Stomach (tissue), 9 donors: Measurements from ENCODE around the gene CFAP100. TPM values are rescaled to one million over a fixed set of nuclear protein-coding genes. Genes with fewer than 3 reads are reported as not detected.

Experiments used
- DNase-seq, 2 donors: peaks; one replicate each; pipeline versions ENCODE4 v3.0.0 to v3.0.0-alpha.2; 2013 to 2019
- H3K27ac ChIP-seq, 5 donors: fragments of 200-600 bp in 4 of 5; sonication (generic) in 4 of 5; one replicate each; pipeline ENCODE4 v1.5.1; 2013 to 2019; ENCODE audit warnings: mild to moderate bottlenecking in 1 of 5, moderate library complexity in 1 of 5
- H3K27me3 ChIP-seq, 3 donors: fragments of 200-600 bp; sonication (generic); one replicate each; pipeline ENCODE4 v1.5.1; 2017 to 2019; ENCODE audit warnings: mixed run types in 1 of 3
- H3K36me3 ChIP-seq, 4 donors: fragments of 200-600 bp; sonication (generic); 1 replicate in 3 of 4; 2 replicates in 1 of 4; pipeline ENCODE4 v1.5.1; 2016 to 2019
- H3K4me1 ChIP-seq, 4 donors: fragments of 200-600 bp; sonication (generic); one replicate each; pipeline ENCODE4 v1.5.1; 2016 to 2019
- H3K4me3 ChIP-seq, 4 donors: fragments of 200-600 bp; sonication (generic) in 3 of 4; one replicate each; pipeline ENCODE4 v1.5.1; 2016 to 2019; ENCODE audit warnings: mild to moderate bottlenecking in 1 of 4
- H3K9me3 ChIP-seq, 4 donors: fragments of 200-600 bp; sonication (generic); one replicate each; pipeline ENCODE4 v1.5.1; 2016 to 2019
- CTCF ChIP-seq, 7 experiments: fragments of 450-650 bp in 4 of 7; fragments of 200-600 bp in 3 of 7; sonication (generic) in 3 of 7; IDR thresholded peaks; one replicate each; pipeline ENCODE4 v1.5.1; 2016 to 2019; ENCODE audit warnings: antibody characterized with exemption in 7 of 7, control low read depth in 2 of 7, mild to moderate bottlenecking in 1 of 7
- EP300 ChIP-seq: sonication (generic); formaldehyde crosslinking; IDR thresholded peaks from one replicate; pipeline ENCODE4 v1.6.1; 2017; ENCODE audit warnings: antibody characterized with exemption
- POLR2A ChIP-seq, 4 donors: fragments of 450-650 bp; IDR thresholded peaks; one replicate each; pipeline ENCODE4 v1.6.1; 2016; ENCODE audit warnings: antibody characterized with exemption in 4 of 4, control low read depth in 2 of 4, mild to moderate bottlenecking in 1 of 4, moderate library complexity in 1 of 4
- POLR2AphosphoS5 ChIP-seq, 3 donors: sonication (generic); formaldehyde crosslinking; IDR thresholded peaks; one replicate each; pipeline ENCODE4 v1.6.1; 2016; ENCODE audit warnings: antibody characterized with exemption in 3 of 3
- WGBS, 5 donors: extraction: QIAGEN DNeasy Blood & Tissue Kit in 3 of 5; methylation state at CpG; one replicate each; pipeline versions ENCODE4 v1.1.5 to v1.1.7; 2013 to 2018; 5-methylcytosine and 5-hydroxymethylcytosine counted together
- intact Hi-C: fragments of 100-400 bp; cut with DNase I; formaldehyde crosslinking; loops from one replicate; pipeline ENCODE4 v1.15.1; 2023; ENCODE audit warnings: low total_unique reads
- polyA plus RNA-seq, 3 donors: library from polyadenylated mRNA; stranded (reverse); fragments of 200-250 nt; gene quantifications; one replicate each; pipeline ENCODE4 v1.2.3, GENCODE V29; 2013
- total RNA-seq, 5 donors: library from RNA; depleted of rRNA; stranded (reverse); fragments of >200 nt; gene quantifications; one replicate each; pipeline versions ENCODE4 v1.1.0 to v1.2.3, GENCODE V29; 2014 to 2016
- donor health status: healthy with polysubstance abuse.
- donor health status: Bipolar disorder and iron deficiency.
- donor health status: healthy.

The CFAP100 gene
- total and polyA plus RNA-seq, 8 donors = not detected

- no peaks in the 10 kb centered on the region for H3K27me3 ChIP-seq
- 0 to 2% (median 0%) methylated on average over 4 to 112 of the region's 112 CpGs for WGBS, 5 donors
- TF ChIP-seq POLR2AphosphoS5 (IDR thresholded peaks at IDR 0.05) (peak; percentile 74 to 92 (median 76)), POLR2A (IDR thresholded peaks at IDR 0.05) (no peak), CTCF (IDR thresholded peaks at IDR 0.05) (peak in 1 of 7 experiments; percentile 32), EP300 (no peak)
- peak; percentile 97 to 99 for DNase-seq
- H3K27ac ChIP-seq = peak within 1 kb of the TSS; percentile 91 to 99 (median 98)
- intact Hi-C loops = no loop called here
- H3K9me3 ChIP-seq = no peaks in the 10 kb centered on the region
- H3K36me3 ChIP-seq = peaks cover 10 to 16% (median 14%) of the 10 kb centered on the region in 4 donors
- H3K4me3 ChIP-seq = peak within 1 kb of the TSS; percentile 67 to 90 (median 70)
- H3K4me1 ChIP-seq = peaks cover 33 to 52% (median 46%) of the 10 kb centered on the region in 4 donors
Observed at GRCh38 chr3:126475413-126476114, 80.9 kb downstream of the CFAP100 start, which contains the start of gene ZXDC. Gene ZXDC, minus strand, starts transcription at chr3:126475891. Its CDS starts 26 bp downstream, at chr3:126475865.

GRCh38 chr3:126476166-126477060 is 81.7 kb downstream of the CFAP100 start:
- WGBS, 5 donors = 9 to 22% (median 14%) methylated on average over 40 to 56 of the region's 66 CpGs
- intact Hi-C loops = no loop called here
- peak; percentile 65 to 84 for DNase-seq

GRCh38 chr3:126477061-126477380 is 82.3 kb downstream of the CFAP100 start:
- Histone ChIP-seq H3K27me3 (no peaks in the 10 kb centered on the region), H3K36me3 (peaks cover 0 to 2% (median under 1%) of the 10 kb centered on the region in 4 donors), H3K9me3 (no peaks in the 10 kb centered on the region), H3K27ac (peak overlapping the region in 3 of 5 donors; percentile 6 to 98 (median 85)), H3K4me3 (no peak overlapping the region), H3K4me1 (peaks cover 29 to 39% (median 38%) of the 10 kb centered on the region in 4 donors)
- TF ChIP-seq POLR2A (IDR thresholded peaks at IDR 0.05) = no peak
- no peak for TF ChIP-seq CTCF (IDR thresholded peaks at IDR 0.05)
- 42 to 72% (median 65%) methylated on average over 4 of the region's 4 CpGs for WGBS, 5 donors
- no peak for DNase-seq
- intact Hi-C loops = no loop called here

More at GRCh38 chr3:126476166-126477060, 81.7 kb downstream of the CFAP100 start:
- Histone ChIP-seq H3K4me3 (peak overlapping the region; percentile 57 to 67 (median 62)), H3K4me1 (peaks cover 33 to 45% (median 43%) of the 10 kb centered on the region in 4 donors), H3K9me3 (no peaks in the 10 kb centered on the region), H3K36me3 (peaks cover 2 to 8% (median 5%) of the 10 kb centered on the region in 4 donors), H3K27me3 (no peaks in the 10 kb centered on the region), H3K27ac (peak overlapping the region; percentile 85 to 99 (median 92))
- TF ChIP-seq POLR2AphosphoS5 (IDR thresholded peaks at IDR 0.05) (peak; percentile 22 to 88 (median 70)), POLR2A (IDR thresholded peaks at IDR 0.05) (peak in 1 of 4 donors; percentile 41), CTCF (IDR thresholded peaks at IDR 0.05) (peak in 1 of 7 experiments; percentile 4), EP300 (no peak)

- no peaks in the 10 kb centered on the region for H3K27me3 ChIP-seq
- H3K9me3 ChIP-seq = no peaks in the 10 kb centered on the region
- DNase-seq = no peak
- WGBS, 5 donors = 94 to 97% (median 95%) methylated on average over 12 to 14 of the region's 14 CpGs
- H3K4me3 ChIP-seq = no peak overlapping the region
- H3K4me1 ChIP-seq = peaks cover 11 to 22% (median 21%) of the 10 kb centered on the region in 4 donors
- intact Hi-C loops = no loop called here
- no peak for TF ChIP-seq POLR2A (IDR thresholded peaks at IDR 0.05)
- TF ChIP-seq EP300 = no peak
- no peak for TF ChIP-seq CTCF (IDR thresholded peaks at IDR 0.05)
- TF ChIP-seq POLR2AphosphoS5 (IDR thresholded peaks at IDR 0.05) = no peak
- H3K36me3 ChIP-seq = no peaks in the 10 kb centered on the region
- no peak overlapping the region for H3K27ac ChIP-seq
Observed at GRCh38 chr3:126478581-126479310, 84.0 kb downstream of the CFAP100 start.
